H1 (cell line): ENCODE results near the gene L3MBTL3. TPM values are rescaled to one million over a fixed set of nuclear protein-coding genes. Genes with fewer than 3 reads are reported as not detected.

Experiments
- CTCF ChIA-PET: fragments of 300-600 bp; sonication (Branson Sonifier 250); formaldehyde crosslinking; loops from one replicate; lab custom pipeline; 2021; ENCODE audit not compliant: partially characterized antibody; lab: Charles Lee
- POLR2A ChIA-PET: fragments of 300-600 bp; sonication (Branson Sonifier 250); formaldehyde crosslinking; loops from one replicate; lab custom pipeline; 2021; ENCODE audit warnings: inconsistent platforms; ENCODE audit not compliant: partially characterized antibody; lab: Charles Lee
- DNase-seq, 2 experiments: peaks; one replicate each; pipeline versions ENCODE4 v3.0.0 to v3.0.0-alpha.2; 2010 to 2022; ENCODE audit warnings: low spot score in 2 of 2, low read depth in 1 of 2, mixed read lengths in 1 of 2
- FAIRE-seq: peaks from 2 replicates; lab custom pipeline; 2011; peaks lifted over from hg19 to GRCh38; lab: Jason Lieb, UNC
- H2AFZ ChIP-seq: 2 replicates; pipeline ENCODE4 v1.8.1; 2012; ENCODE audit warnings: low read length, inconsistent platforms
- H2AK5ac ChIP-seq: 2 replicates; pipeline ENCODE4 v1.6.1; 2013; ENCODE audit warnings: low read depth, low read length
- H2BK120ac ChIP-seq: replicated peaks from 2 replicates; pipeline ENCODE3; 2013; ENCODE audit warnings: low read depth, low read length, inconsistent platforms
- H2BK12ac ChIP-seq: 2 replicates; pipeline ENCODE4 v1.6.1; 2013; ENCODE audit warnings: low read depth, low read length
- H2BK15ac ChIP-seq: 2 replicates; pipeline ENCODE4 v1.6.1; 2013; ENCODE audit warnings: low read length
- H2BK20ac ChIP-seq: 2 replicates; pipeline ENCODE4 v1.6.1; 2013; ENCODE audit warnings: low read length
- H2BK5ac ChIP-seq: 2 replicates; pipeline ENCODE4 v1.6.1; 2013; ENCODE audit warnings: low read depth, low read length
- H3K14ac ChIP-seq: 2 replicates; pipeline ENCODE4 v1.6.1; 2013; ENCODE audit warnings: inconsistent platforms; ENCODE audit not compliant: insufficient read length
- H3K18ac ChIP-seq: 2 replicates; pipeline ENCODE4 v1.6.1; 2013; ENCODE audit warnings: low read length; ENCODE audit errors: extremely low read depth
- H3K23ac ChIP-seq: 2 replicates; pipeline ENCODE4 v1.6.1; 2013; ENCODE audit warnings: inconsistent platforms; ENCODE audit not compliant: insufficient read length
- H3K23me2 ChIP-seq: 2 replicates; pipeline ENCODE4 v1.6.1; 2013; ENCODE audit warnings: low read depth, low read length
- H3K27ac ChIP-seq: 2 replicates; pipeline ENCODE4 v1.6.1; 2011; ENCODE audit warnings: low read depth, low read length, inconsistent platforms
- H3K27me3 ChIP-seq, 4 experiments: replicated peaks in 1 of 4; 1 replicate in 1 of 4; 2 replicates in 3 of 4; pipeline versions ENCODE4 v1.6.1 to v1.8.1; 2011 to 2013; ENCODE audit warnings: low read length in 3 of 4, mild to moderate bottlenecking in 3 of 4, inconsistent platforms in 2 of 4, mixed read lengths in 2 of 4, moderate library complexity in 1 of 4; ENCODE audit not compliant: control insufficient read depth in 3 of 4, insufficient read depth in 3 of 4; ENCODE audit errors: extremely low read depth in 1 of 4
- H3K36me3 ChIP-seq, 4 experiments: 2 replicates each; pipeline versions ENCODE4 v1.6.1 to v1.8.1; 2011 to 2013; ENCODE audit warnings: mild to moderate bottlenecking in 4 of 4, low read length in 3 of 4, moderate library complexity in 2 of 4, control low read depth in 1 of 4, inconsistent platforms in 1 of 4; ENCODE audit not compliant: insufficient read depth in 4 of 4, control insufficient read depth in 2 of 4
- H3K4ac ChIP-seq: replicated peaks from 2 replicates; pipeline ENCODE3; 2013; ENCODE audit warnings: low read length, low read depth, mixed read lengths, inconsistent platforms; ENCODE audit not compliant: insufficient read length
- H3K4me1 ChIP-seq, 4 experiments: replicated peaks in 1 of 4; 1 replicate in 1 of 4; 2 replicates in 3 of 4; pipeline versions ENCODE4 v1.6.1 to v1.8.1; 2011 to 2013; ENCODE audit warnings: low read length in 3 of 4, inconsistent platforms in 2 of 4, mixed read lengths in 1 of 4; ENCODE audit not compliant: insufficient read depth in 4 of 4, control insufficient read depth in 3 of 4
- H3K4me2 ChIP-seq, 2 experiments: 2 replicates each; pipeline versions ENCODE4 v1.6.1 to v1.8.1; 2011 to 2013; ENCODE audit warnings: low read depth in 2 of 2, low read length in 2 of 2, control low read depth in 1 of 2, inconsistent platforms in 1 of 2, mild to moderate bottlenecking in 1 of 2; ENCODE audit not compliant: insufficient read depth in 1 of 2
- H3K4me3 ChIP-seq, 4 experiments: fragments of 200-600, 300-600 bp in 1 of 4; sonication (generic), shearing (Covaris generic), sonication (Bioruptor Twin) in 1 of 4; 2 replicates each; pipeline versions ENCODE4 v1.5.1 to v1.8.1; 2011 to 2016; ENCODE audit warnings: low read length in 4 of 4, low read depth in 3 of 4, control low read depth in 2 of 4, inconsistent platforms in 2 of 4, mild to moderate bottlenecking in 2 of 4, mixed read lengths in 1 of 4, moderate library complexity in 1 of 4; ENCODE audit not compliant: insufficient read depth in 2 of 4; ENCODE audit errors: extremely low read depth in 1 of 4
- H3K56ac ChIP-seq: replicated peaks from 2 replicates; pipeline ENCODE3; 2013; ENCODE audit warnings: low read depth, mild to moderate bottlenecking, mixed read lengths, low read length, inconsistent platforms; ENCODE audit not compliant: insufficient read length
- H3K79me1 ChIP-seq: 2 replicates; pipeline ENCODE4 v1.6.1; 2013; ENCODE audit warnings: low read depth, low read length, control low read depth
- H3K79me2 ChIP-seq, 2 experiments: 2 replicates each; pipeline versions ENCODE4 v1.6.1 to v1.8.1; 2012 to 2013; ENCODE audit warnings: low read length in 2 of 2, mild to moderate bottlenecking in 2 of 2, inconsistent platforms in 1 of 2; ENCODE audit not compliant: insufficient read depth in 2 of 2, control insufficient read depth in 1 of 2
- H3K9ac ChIP-seq, 4 experiments: replicated peaks in 1 of 4; 1 replicate in 1 of 4; 2 replicates in 3 of 4; pipeline versions ENCODE4 v1.6.1 to v1.8.1; 2011 to 2013; ENCODE audit warnings: low read depth in 3 of 4, low read length in 3 of 4, control low read depth in 2 of 4, mild to moderate bottlenecking in 2 of 4, moderate library complexity in 2 of 4, inconsistent platforms in 1 of 4; ENCODE audit errors: extremely low read depth in 1 of 4
- H3K9me3 ChIP-seq, 2 experiments: 2 replicates each; pipeline versions ENCODE4 v1.6.1 to v1.8.1; 2012 to 2013; ENCODE audit warnings: mild to moderate bottlenecking in 2 of 2, moderate library complexity in 2 of 2, control low read depth in 1 of 2, inconsistent platforms in 1 of 2, low read depth in 1 of 2, low read length in 1 of 2, mixed read lengths in 1 of 2; ENCODE audit not compliant: insufficient read depth in 2 of 2
- H4K20me1 ChIP-seq, 2 experiments: replicated peaks in 1 of 2; 2 replicates each; pipeline versions ENCODE3 to v1.8.1; 2011 to 2013; ENCODE audit warnings: inconsistent platforms in 2 of 2, low read length in 2 of 2, mild to moderate bottlenecking in 1 of 2; ENCODE audit not compliant: insufficient read depth in 2 of 2, control insufficient read depth in 1 of 2
- H4K5ac ChIP-seq: 2 replicates; pipeline ENCODE4 v1.6.1; 2013; ENCODE audit warnings: low read length, low read depth, mixed read lengths, inconsistent platforms; ENCODE audit not compliant: insufficient read length
- H4K8ac ChIP-seq: 2 replicates; pipeline ENCODE4 v1.8.0; 2013; ENCODE audit warnings: mild to moderate bottlenecking, moderate library complexity, low read length, inconsistent platforms; ENCODE audit not compliant: insufficient read depth; ENCODE audit errors: extremely low read depth
- H4K91ac ChIP-seq: replicated peaks from 2 replicates; pipeline ENCODE3; 2013; ENCODE audit warnings: low read length, mixed read lengths, inconsistent platforms; ENCODE audit not compliant: insufficient read length
- CREB1 ChIP-seq: IDR thresholded peaks from 2 replicates; pipeline ENCODE4 v1.6.1; 2012; ENCODE audit warnings: inconsistent platforms
- EGR1 ChIP-seq: IDR thresholded peaks from 2 replicates; pipeline ENCODE4 v1.6.1; 2011; ENCODE audit warnings: low read depth, low read length, borderline replicate concordance
- EP300 ChIP-seq, 2 experiments: IDR thresholded peaks; 1 replicate in 1 of 2; 2 replicates in 1 of 2; pipeline ENCODE4 v1.6.1; 2011 to 2012; ENCODE audit warnings: low read depth in 2 of 2, low read length in 2 of 2, mild to moderate bottlenecking in 2 of 2, borderline replicate concordance in 1 of 2, inconsistent platforms in 1 of 2, moderate library complexity in 1 of 2
- GTF2F1 ChIP-seq: IDR thresholded peaks from 2 replicates; pipeline ENCODE4 v1.6.1; 2012; ENCODE audit warnings: low read depth, low read length, improper control_type of control experiment, borderline replicate concordance
- KDM1A ChIP-seq: fragments of 200-600, 300-600 bp; sonication (generic); IDR thresholded peaks from 2 replicates; pipeline ENCODE4 v1.7.1; 2016; ENCODE audit warnings: mild to moderate bottlenecking, low read length, borderline replicate concordance
- KDM4A ChIP-seq: IDR thresholded peaks from one replicate; pipeline ENCODE4 v1.7.1; 2012; ENCODE audit warnings: low read depth, mild to moderate bottlenecking, moderate library complexity, low read length, inconsistent platforms; ENCODE audit not compliant: severe bottlenecking
- POLR2A ChIP-seq, 2 experiments: IDR thresholded peaks; 1 replicate in 1 of 2; 2 replicates in 1 of 2; pipeline ENCODE4 v1.6.1; 2011; ENCODE audit warnings: low read depth in 2 of 2, low read length in 2 of 2, mild to moderate bottlenecking in 2 of 2; ENCODE audit errors: control extremely low read depth in 1 of 2
- POLR2AphosphoS5 ChIP-seq: IDR thresholded peaks from 2 replicates; pipeline ENCODE4 v1.6.1; 2011; ENCODE audit warnings: low read depth, low read length
- SIX5 ChIP-seq: IDR thresholded peaks from 2 replicates; pipeline ENCODE4 v1.6.1; 2011; ENCODE audit warnings: mild to moderate bottlenecking, low read depth, low read length
- SP2 ChIP-seq: IDR thresholded peaks from 2 replicates; pipeline ENCODE4 v1.6.1; 2012; ENCODE audit warnings: mild to moderate bottlenecking, low read length, inconsistent platforms
- SP4 ChIP-seq: IDR thresholded peaks from 2 replicates; pipeline ENCODE4 v1.6.1; 2012; ENCODE audit warnings: low read length, inconsistent platforms
- SUZ12 ChIP-seq: fragments of 200-600 bp; sonication (generic); IDR thresholded peaks from 2 replicates; pipeline ENCODE4 v1.6.1; 2012; ENCODE audit warnings: mild to moderate bottlenecking, inconsistent platforms, low read length, moderate library complexity, mixed read lengths
- TBP ChIP-seq: IDR thresholded peaks from 2 replicates; pipeline ENCODE4 v1.6.1; 2011; ENCODE audit warnings: low read depth, low read length, improper control_type of control experiment
- TCF12 ChIP-seq: IDR thresholded peaks from 2 replicates; pipeline ENCODE4 v1.6.1; 2011; ENCODE audit warnings: low read depth, mild to moderate bottlenecking, low read length
- WGBS, 2 experiments: shearing (Covaris generic) in 1 of 2; methylation state at CpG; one replicate each; pipeline versions ENCODE4 v1.1.6 to v1.1.7; 2013 to 2015; ENCODE audit warnings: low lambda C conversion rate in 2 of 2, mixed read lengths in 2 of 2, inconsistent platforms in 1 of 2, low coverage in 1 of 2, missing lambda C conversion rate in 1 of 2; ENCODE audit not compliant: insufficient replicate concordance in 2 of 2, insufficient coverage in 1 of 2, insufficient read length in 1 of 2; ENCODE audit errors: extremely low coverage in 1 of 2, missing lambda C conversion rate in 1 of 2; 5-methylcytosine and 5-hydroxymethylcytosine counted together
- polyA plus RNA-seq, 7 experiments: library from polyadenylated mRNA; depleted of rRNA in 3 of 7; stranded (reverse) in 5 of 7; unstranded in 2 of 7; fragments of >200 nt in 5 of 7; fragments of 200-250 nt in 2 of 7; gene quantifications; 1 replicate in 5 of 7; 2 replicates in 1 of 7; 4 replicates in 1 of 7; pipeline versions ENCODE4 v1.2.1 to v1.2.3, GENCODE V29; 2011 to 2013; ENCODE audit warnings: missing spikeins in 2 of 7, mixed read lengths in 2 of 7
- total RNA-seq: library from RNA; stranded (reverse); fragmentation: NEBNext Ultra II Directional; extraction: Animal tissue kit (Norgen Biotek cat#: 25700); gene quantifications from 2 replicates; pipeline ENCODE4 v1.2.1, GENCODE V29; 2021

Gene L3MBTL3
- total and polyA plus RNA-seq, 2 of the 8 experiments (the other 6 are each of a cell fraction or from before 2014, with no cell fraction given): 3.9 to 17.2 TPM

- Histone ChIP-seq H2BK120ac (no peak overlapping the region), H2BK15ac (no peak overlapping the region), H2AK5ac (no peak overlapping the region), H3K27me3 (no peaks in the 10 kb centered on the region), H3K79me2 (no peaks in the 10 kb centered on the region), H3K4ac (no peak overlapping the region), H3K23me2 (no peaks in the 10 kb centered on the region), H3K4me1 (peaks cover 0 to 3% (median 2%) of the 10 kb centered on the region in 4 experiments; a peak in 1 of 7 replicates), H3K36me3 (no peaks in the 10 kb centered on the region; a peak in 1 of 8 replicates), H3K23ac (no peak overlapping the region), H3K4me2 (no peak overlapping the region), H4K5ac (no peak overlapping the region), H2BK12ac (no peak overlapping the region), H3K27ac (no peak overlapping the region), H3K4me3 (no peak overlapping the region), H4K91ac (no peak overlapping the region), H3K79me1 (no peaks in the 10 kb centered on the region), H2BK20ac (no peak overlapping the region), H3K9me3 (no peaks in the 10 kb centered on the region), H4K20me1 (no peaks in the 10 kb centered on the region), H3K9ac (no peak overlapping the region), H2AFZ (no peak overlapping the region), H4K8ac (no peak overlapping the region), H3K14ac (no peak overlapping the region), H3K18ac (no peak overlapping the region; the same call in 1 of the 2 replicates), H3K56ac (no peak overlapping the region), H2BK5ac (no peak overlapping the region)
- TF ChIP-seq SUZ12 (no peak), SP2 (no peak), KDM4A (no peak), POLR2A (IDR thresholded peaks at IDR 0.05; ENCODE audit: control extremely low read depth in 1 of 2, low read depth in 2 of 2, low read length in 2 of 2) (no peak), EP300 (IDR thresholded peaks at IDR 0.05; ENCODE audit: borderline replicate concordance in 1 of 2, low read depth in 2 of 2, low read length in 2 of 2) (no peak), POLR2AphosphoS5 (no peak), KDM1A (no peak), SP4 (no peak), TBP (no peak), GTF2F1 (no peak), EGR1 (no peak), TCF12 (no peak), SIX5 (no peak), CREB1 (no peak)
- FAIRE-seq: no peak
- POLR2A ChIA-PET: no interaction called here
- 88% methylated on average over 6 of the region's 6 CpGs; no CpG with 5 or more reads in 1 of the 2 experiments for WGBS, 2 experiments
- no peak for DNase-seq
- CTCF ChIA-PET: interaction anchor here (0.7 to 1.7 kb wide), 2 partner anchors 10 to 171 kb away, joined by 3 read pairs; no protein-coding TSS in a partner anchor
Measured at GRCh38 chr6:130152908-130153510, 134.6 kb downstream of the L3MBTL3 start.
